HTR-8/SVneo (cell line): Measurements from ENCODE around the gene IRAK2.
"Not testable (repeated sequence)": the region's sequence is repeated elsewhere in the genome, so short reads cannot be mapped to it uniquely, and the experiment has no call there.

ENCODE experiments used
- DNase-seq: peaks from one replicate; pipeline ENCODE4 v3.0.0; 2011; ENCODE audit warnings: low spot score, mixed read lengths; ENCODE audit not compliant: insufficient read length
- FAIRE-seq: peaks from 2 replicates; lab custom pipeline; 2011; peaks lifted over from hg19 to GRCh38; lab: Jason Lieb, UNC

IRAK2 gene, protein sequence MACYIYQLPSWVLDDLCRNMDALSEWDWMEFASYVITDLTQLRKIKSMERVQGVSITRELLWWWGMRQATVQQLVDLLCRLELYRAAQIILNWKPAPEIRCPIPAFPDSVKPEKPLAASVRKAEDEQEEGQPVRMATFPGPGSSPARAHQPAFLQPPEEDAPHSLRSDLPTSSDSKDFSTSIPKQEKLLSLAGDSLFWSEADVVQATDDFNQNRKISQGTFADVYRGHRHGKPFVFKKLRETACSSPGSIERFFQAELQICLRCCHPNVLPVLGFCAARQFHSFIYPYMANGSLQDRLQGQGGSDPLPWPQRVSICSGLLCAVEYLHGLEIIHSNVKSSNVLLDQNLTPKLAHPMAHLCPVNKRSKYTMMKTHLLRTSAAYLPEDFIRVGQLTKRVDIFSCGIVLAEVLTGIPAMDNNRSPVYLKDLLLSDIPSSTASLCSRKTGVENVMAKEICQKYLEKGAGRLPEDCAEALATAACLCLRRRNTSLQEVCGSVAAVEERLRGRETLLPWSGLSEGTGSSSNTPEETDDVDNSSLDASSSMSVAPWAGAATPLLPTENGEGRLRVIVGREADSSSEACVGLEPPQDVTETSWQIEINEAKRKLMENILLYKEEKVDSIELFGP

GRCh38 chr3:10164546-10165393 lies at the start of gene IRAK2:
IRAK2 (plus strand) TSS chr3:10164919; CDS start chr3:10164955, 36 bp downstream.
- FAIRE-seq (no peak), DNase-seq (peak; percentile 73)

GRCh38 chr3:10115326-10116137 lies 49.2 kb upstream of the IRAK2 start, which contains the start of gene BRK1:
BRK1 (plus strand) TSS chr3:10115675; CDS start chr3:10115702, 27 bp downstream.
- peak; percentile 90 for FAIRE-seq
- DNase-seq: peak; percentile 99

DNA sequence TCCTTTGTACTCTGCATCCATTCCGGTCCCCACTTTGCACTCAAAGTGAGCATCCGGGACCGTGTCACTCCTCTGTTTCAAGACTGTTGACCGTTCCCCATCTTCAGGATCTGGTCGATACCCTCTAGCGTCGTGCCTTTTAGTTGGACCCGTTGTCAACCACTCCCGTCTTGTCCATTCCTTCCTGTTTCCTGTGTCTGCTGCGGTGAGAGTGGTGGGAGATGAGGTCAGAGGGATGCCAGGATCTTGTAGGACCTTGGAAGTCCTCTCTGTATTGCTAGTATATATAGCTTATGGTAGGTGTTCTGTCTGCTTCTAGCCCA lies 48.6 kb upstream of the IRAK2 start:
- FAIRE-seq (peak; percentile 33), DNase-seq (peak; percentile 20)

DNA sequence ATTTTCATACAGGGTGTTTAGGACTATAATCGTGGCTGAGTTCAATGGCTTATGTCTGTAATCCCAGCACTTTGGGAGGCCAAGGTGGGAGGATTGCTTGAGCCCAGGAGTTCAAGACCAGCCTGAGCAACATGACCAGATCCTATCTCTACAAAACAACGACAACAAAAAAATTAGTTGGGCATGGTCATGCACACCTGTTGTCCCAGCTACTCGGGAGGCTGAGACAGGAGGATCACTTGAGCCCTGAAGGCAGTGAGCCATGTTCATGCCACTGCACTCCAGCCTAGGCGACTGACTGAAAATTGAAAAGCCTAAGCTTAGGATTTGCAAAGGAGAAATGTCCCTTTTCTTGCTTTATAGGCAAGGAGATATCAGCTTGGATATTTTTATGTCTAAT lies 47.8 kb upstream of the IRAK2 start:
- FAIRE-seq: no peak
- DNase-seq: no peak

GRCh38 chr3:10119376-10119775 lies 45.3 kb upstream of the IRAK2 start:
- FAIRE-seq: no peak
- no peak for DNase-seq

- DNase-seq (no peak), FAIRE-seq (no peak)
Measured at GRCh38 chr3:10121064-10121463, 43.7 kb upstream of the IRAK2 start.

- no peak for DNase-seq
- no peak for FAIRE-seq
Measured at GRCh38 chr3:10122724-10123123, 42.0 kb upstream of the IRAK2 start.

GRCh38 chr3:10135872-10136271 lies 28.8 kb upstream of the IRAK2 start:
- not testable (repeated sequence) for FAIRE-seq, DNase-seq

GRCh38 chr3:10136426-10137005 lies 28.2 kb upstream of the IRAK2 start:
- FAIRE-seq: no peak
- no peak for DNase-seq

DNA sequence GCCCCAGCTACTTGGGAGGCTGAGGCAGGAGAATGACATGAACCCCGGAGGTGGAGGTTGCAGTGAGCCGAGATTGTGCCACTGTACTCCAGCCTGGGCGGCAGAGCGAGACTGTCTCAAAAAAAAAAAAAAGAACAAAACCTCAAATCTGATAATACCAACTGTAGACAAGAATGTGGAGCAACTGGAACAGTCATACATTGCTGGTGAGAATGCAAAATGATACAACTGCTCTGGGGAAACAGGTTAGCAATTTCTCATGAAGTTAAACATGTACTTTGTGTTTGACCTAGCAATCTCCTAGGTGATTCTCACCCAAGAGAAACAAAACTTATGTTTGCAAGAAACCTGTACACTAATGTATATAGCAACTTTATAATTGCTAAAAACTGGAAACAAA lies 27.5 kb upstream of the IRAK2 start:
- no peak for FAIRE-seq
- DNase-seq: no peak

GRCh38 chr3:10140996-10141546 lies 23.6 kb upstream of the IRAK2 start:
- FAIRE-seq (no peak), DNase-seq (no peak)

DNA sequence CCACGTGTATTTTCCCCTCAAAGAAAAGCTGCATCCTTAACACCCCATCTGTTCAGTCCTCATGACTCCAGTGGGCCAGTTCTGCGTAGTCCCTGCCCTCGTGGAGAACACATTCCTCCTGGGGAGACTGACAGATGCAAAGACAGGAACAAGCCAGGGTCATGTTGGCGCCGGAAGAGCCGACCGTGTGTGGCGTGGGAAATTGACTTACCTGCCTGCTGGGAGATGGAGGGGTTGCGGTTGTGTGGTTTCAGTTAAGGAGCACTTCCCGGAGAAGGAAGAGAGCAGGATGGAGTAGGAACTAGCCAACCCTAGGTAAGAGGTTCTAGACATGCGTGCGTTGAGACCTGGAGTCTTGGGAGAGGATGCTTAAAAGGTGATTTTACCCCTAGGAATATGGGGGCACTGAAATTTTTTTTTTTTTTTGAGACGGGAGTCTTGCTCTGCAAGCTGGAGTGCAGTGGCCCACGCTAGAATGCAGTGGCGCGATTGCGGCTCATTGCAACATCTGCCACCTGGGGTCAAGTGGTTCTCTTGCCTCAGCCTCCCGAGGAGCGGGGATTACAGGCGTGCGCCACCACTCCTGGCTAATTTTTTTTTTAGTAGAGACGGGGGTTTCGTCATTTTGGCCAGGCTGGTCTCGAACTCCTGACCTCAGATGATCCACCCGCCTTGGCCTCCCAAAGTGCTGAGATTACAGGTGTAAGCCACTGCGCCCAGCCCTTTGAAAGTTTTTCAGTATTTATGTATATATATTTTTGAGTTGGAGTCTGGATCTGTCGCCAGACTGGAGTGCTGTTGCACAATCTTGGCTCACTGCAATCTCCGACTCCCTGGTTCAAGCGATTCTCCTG lies 21.8 kb upstream of the IRAK2 start:
- FAIRE-seq: no peak
- no peak for DNase-seq

- FAIRE-seq (no peak), DNase-seq (no peak)
Measured at GRCh38 chr3:10145685-10146084, 19.0 kb upstream of the IRAK2 start.

GRCh38 chr3:10149226-10149625 lies 15.5 kb upstream of the IRAK2 start:
- DNase-seq (no peak), FAIRE-seq (no peak)

DNA sequence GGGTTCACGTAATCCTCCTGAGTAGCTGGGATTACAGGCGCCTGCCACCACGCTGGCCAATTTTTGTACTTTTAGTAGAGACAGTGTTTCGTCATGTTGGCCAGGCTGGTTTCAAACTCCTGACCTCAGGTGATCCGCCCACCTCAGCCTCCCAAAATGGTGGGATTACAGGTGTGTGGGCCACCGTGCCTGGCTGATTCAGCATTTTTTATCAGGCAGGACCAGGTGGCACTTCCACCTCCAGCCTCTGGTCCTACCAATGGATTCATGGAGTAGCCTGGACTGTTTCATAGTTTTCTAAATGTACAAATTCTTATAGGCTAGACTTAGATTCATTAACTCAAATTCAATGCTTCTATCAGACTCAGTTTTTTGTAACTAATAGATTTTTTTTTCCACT lies 13.7 kb upstream of the IRAK2 start:
- no peak for DNase-seq
- no peak for FAIRE-seq

DNA sequence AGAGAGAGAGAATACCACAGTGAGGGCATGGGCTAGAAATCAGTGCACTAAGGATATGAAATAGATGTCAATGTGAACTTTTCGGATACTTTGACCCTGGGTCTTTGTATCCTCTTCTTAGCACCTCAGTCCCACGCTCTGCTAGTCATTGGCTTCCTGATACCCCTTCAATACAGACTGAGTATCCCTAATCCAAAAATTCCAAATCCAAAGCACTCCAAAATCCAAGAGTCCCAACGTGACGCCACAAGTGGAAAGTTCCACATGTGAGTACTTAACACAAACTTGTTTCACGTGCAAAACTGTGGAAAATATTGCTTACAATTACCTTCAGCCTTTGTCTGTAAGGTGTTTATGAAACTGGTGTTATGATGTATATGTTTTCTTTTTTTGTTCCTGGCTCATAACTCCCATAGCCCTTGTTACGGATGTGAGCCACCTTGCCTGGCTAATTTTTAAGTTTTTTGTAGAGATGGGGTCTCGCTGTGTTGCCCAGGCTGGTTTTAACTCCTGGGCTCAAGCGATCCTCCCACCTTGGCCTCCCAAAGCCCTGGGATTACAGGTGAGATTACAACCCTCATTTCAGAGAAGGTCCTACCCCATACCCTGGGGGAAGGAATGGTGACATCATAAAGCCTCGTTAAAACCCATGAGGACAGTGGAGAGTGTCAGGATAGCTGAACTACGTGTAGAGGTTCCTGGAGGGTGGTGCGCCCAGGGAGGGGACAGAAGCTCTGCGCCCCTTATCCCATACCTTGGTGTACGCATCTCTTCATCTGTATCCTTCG lies 10.2 kb upstream of the IRAK2 start:
- no peak for DNase-seq
- no peak for FAIRE-seq

DNA sequence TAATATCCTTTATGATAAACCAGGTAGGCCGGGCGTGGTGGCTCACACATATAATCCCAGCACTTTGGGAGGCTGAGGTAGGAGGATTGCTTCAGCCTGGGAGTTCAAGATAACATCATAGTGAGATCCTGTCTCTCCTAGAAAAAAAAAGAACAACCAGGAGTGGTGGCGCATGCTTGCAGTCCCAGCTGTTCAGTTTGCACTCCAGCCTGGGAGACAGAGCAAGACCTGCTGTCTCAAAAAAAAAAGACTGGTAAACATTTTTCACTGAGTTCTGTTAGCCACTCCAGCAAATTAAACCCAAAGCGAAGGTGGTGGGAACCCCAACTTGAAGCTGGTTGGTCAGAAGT lies 9.6 kb upstream of the IRAK2 start:
- no peak for FAIRE-seq

DNA sequence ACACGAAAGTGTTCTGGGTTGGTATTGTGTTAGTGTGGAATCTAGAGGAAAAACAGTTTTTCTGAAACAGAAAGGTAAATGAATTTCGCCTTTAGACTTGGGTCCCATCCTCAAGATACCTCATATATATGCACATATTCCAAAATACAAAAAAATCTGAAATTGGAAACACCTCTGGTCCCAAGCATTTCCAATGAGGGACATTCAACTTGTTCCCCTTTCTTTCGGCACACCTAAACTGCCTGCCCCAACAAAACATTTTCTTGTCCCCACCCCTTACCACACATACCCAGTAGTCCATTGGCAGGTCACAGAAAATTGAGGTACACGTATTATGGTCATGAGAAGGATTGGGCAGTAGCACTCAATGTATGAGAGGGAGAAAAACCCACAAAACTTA lies 9.1 kb upstream of the IRAK2 start:
- FAIRE-seq (no peak), DNase-seq (no peak)

More for the DNA sequence above, 9.6 kb upstream of the IRAK2 start:
- DNase-seq: no peak
